Activated naive CD8-positive, alpha-beta T cell treated with anti-CD3 and anti-CD28 coated beads for 36 hours (primary cell): ENCODE results near the gene LRRC8D. TPM values are rescaled to one million over a fixed set of nuclear protein-coding genes. Genes with fewer than 3 reads are reported as not detected.

Experiments
- DNase-seq: peaks from one replicate; pipeline ENCODE4 v3.0.0; 2021
- H3K27ac Mint-ChIP-seq: one replicate; pipeline ENCODE4 v1.8.0; 2022; ENCODE audit warnings: mild to moderate bottlenecking, moderate library complexity, mixed read lengths
- H3K27me3 Mint-ChIP-seq: one replicate; pipeline ENCODE4 v1.8.0; 2022; ENCODE audit warnings: mild to moderate bottlenecking, mixed read lengths
- H3K36me3 Mint-ChIP-seq: one replicate; pipeline ENCODE4 v1.8.0; 2021; ENCODE audit warnings: mild to moderate bottlenecking, mixed read lengths
- H3K4me1 Mint-ChIP-seq: one replicate; pipeline ENCODE4 v1.8.0; 2021; ENCODE audit warnings: mixed read lengths
- H3K4me3 Mint-ChIP-seq: one replicate; pipeline ENCODE4 v1.8.0; 2022; ENCODE audit warnings: mild to moderate bottlenecking, moderate library complexity, mixed read lengths
- H3K9me3 Mint-ChIP-seq: one replicate; pipeline ENCODE4 v1.8.0; 2022; ENCODE audit warnings: mixed read lengths
- total RNA-seq, 2 experiments: library from RNA; stranded (reverse); gene quantifications; one replicate each; pipeline ENCODE4 v1.2.3, GENCODE V29; 2021

LRRC8D gene
- total RNA-seq, 2 experiments from 2014 or later, result 37.7 to 41.2 TPM

DNA sequence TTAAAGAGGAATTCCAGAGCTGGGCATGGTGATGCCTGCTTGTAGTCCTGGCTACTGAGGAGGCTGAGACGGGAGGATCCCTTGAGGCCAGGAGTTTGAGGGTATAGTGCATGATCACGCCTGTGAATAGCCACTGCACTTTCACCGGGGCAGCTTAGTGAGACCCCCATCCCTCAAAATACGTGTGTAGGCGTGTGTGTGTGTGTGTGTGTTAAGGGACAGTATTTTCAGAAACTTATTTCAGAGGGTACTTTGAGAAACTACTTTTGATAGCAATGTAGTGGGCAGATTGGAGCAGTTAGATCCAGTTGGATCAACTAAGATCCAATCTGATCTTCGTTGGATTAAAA is 62.2 kb downstream of the LRRC8D start:
- H3K36me3 Mint-ChIP-seq, result peaks cover 59% of the 10 kb centered on the region
- DNase-seq, result no peak
- H3K27me3 Mint-ChIP-seq, result no peaks in the 10 kb centered on the region
- H3K4me1 Mint-ChIP-seq, result peaks cover 36% of the 10 kb centered on the region
- H3K9me3 Mint-ChIP-seq, result peaks cover 15% of the 10 kb centered on the region
- H3K4me3 Mint-ChIP-seq, result no peak overlapping the region
- no peak overlapping the region for H3K27ac Mint-ChIP-seq

DNA sequence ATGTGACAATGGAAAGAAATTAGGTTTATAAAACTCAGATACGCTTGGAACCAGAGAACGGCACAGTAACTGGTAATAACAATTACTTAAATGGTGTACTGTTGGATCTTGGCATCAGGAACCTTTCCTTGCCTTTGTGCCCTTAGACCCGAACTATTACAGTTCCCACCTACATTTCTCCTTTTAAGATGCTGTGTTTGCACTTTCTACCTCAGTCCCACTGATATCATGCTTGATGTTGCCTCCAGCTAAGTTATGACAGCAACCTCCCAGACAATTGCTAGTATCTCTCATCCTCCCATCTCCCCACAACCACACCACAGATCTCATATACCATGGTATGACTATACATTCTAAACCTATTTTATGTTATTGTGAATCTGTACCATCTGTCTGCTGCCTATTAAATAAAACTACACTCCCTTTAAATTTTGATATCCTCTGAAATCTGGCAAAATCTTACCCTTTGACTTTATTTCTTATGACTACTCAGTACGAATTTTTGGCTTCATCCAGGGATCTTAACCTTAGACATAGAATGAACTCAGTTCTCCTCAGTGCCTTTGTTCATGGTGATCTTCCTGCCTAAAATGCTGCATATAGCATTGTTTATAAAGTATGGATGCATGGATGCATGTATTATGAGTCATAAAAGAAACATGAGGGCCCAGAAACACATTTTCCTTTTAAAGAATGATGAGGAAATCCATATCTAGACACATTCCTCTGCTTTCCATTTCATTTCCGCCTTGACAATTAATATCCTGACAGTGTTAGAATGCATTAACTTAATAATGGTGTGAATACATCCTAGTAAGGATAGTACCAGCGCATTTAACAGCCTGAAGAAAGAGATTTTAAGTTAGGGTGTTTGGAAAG is 64.1 kb downstream of the LRRC8D start:
- no peak for DNase-seq

DNA sequence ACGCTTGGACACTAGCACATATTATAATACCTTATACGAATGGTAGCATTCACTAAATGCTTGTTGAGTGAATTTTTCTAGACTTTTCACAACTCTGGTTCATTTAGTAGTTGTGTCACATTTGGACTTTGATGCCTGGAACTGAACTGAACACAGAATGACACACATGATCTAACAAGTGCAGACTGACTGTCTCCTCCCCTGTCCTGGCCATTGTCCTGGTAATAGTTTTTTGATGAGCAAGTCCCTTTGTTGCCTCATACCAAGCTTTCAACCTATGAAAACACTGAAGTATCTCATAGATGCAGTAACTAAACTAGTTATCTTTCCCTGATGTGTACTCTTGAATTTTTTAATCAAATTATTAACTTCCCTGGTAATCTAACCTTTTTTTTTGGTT is 66.4 kb downstream of the LRRC8D start:
- Mint-ChIP-seq H3K27ac (no peak overlapping the region), H3K36me3 (peaks cover 43% of the 10 kb centered on the region)

More for the DNA sequence above, 64.1 kb downstream of the LRRC8D start:
- Mint-ChIP-seq H3K9me3 (peaks cover 14% of the 10 kb centered on the region), H3K27me3 (no peaks in the 10 kb centered on the region), H3K36me3 (peaks cover 49% of the 10 kb centered on the region), H3K4me3 (no peak overlapping the region), H3K27ac (no peak overlapping the region), H3K4me1 (peaks cover 28% of the 10 kb centered on the region)

DNA sequence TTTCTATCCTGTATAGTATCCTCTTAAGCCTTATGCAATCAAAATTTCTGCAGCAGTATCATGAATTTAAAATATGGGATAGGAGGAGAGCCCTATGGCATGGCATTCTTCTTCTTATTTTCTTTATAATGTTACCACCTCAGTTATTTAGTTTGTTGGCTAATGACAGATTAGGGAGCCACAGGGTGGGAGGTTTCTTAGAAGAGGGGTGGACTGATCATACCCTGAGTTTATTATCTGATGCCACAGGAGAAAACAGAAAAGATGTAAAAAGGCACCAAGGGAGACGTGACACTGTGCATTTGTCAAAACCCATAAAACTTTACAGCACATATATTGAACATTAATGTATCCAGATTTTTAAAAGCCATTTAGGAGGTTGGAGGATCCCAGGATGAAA is 66.9 kb downstream of the LRRC8D start:
- no peak for DNase-seq
- Mint-ChIP-seq H3K27ac (no peak overlapping the region), H3K4me3 (no peak overlapping the region), H3K36me3 (peaks cover 40% of the 10 kb centered on the region), H3K4me1 (peaks cover 31% of the 10 kb centered on the region), H3K27me3 (no peaks in the 10 kb centered on the region), H3K9me3 (peaks cover 1% of the 10 kb centered on the region)

More for the DNA sequence above, 66.4 kb downstream of the LRRC8D start:
- H3K9me3 Mint-ChIP-seq, result peaks cover 4% of the 10 kb centered on the region
- no peak overlapping the region for H3K4me3 Mint-ChIP-seq
- H3K27me3 Mint-ChIP-seq, result no peaks in the 10 kb centered on the region
- no peak for DNase-seq
- peaks cover 34% of the 10 kb centered on the region for H3K4me1 Mint-ChIP-seq

DNA sequence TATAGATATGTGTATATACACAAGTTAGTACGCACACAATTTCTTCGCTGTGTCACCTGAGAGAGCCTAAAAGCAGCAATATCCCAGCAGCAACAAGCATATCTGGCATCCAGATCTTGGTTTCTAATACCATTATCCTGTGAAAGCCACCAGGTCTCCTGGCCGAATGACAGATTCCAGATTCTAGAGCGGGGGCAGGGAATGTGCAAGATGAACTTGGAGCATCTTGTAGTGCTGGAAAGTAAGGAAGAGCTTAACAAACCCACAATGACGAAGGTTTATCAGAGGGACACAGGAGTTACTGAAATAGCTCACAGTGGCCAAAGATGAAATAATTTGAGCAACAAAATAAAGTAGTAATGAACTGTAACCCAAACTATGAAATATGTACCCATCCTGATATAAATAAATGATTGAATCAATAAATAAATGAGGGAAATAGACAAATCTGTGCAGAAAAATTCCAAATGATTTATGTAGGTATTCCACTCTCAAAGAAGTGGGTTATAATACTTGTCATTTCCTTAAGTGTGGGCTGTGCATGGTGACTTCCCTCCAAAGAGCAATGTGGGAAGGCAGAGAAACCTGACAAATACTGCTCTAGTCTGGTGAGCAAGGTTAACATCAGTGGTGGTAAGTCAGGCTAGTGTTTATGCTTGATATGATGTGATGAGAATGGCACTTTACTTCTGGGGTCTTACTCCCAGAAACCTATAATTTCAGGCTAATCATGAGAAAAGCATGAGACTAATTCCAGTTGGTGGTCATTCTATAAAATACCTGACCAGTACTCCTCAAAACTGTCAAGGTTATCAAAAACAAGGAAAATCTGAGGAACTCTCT is 67.9 kb downstream of the LRRC8D start:
- no peak for DNase-seq
- peaks cover 35% of the 10 kb centered on the region for H3K36me3 Mint-ChIP-seq
- H3K9me3 Mint-ChIP-seq, result no peaks in the 10 kb centered on the region
- H3K27ac Mint-ChIP-seq, result no peak overlapping the region
- H3K4me1 Mint-ChIP-seq, result peaks cover 22% of the 10 kb centered on the region
- no peak overlapping the region for H3K4me3 Mint-ChIP-seq
- no peaks in the 10 kb centered on the region for H3K27me3 Mint-ChIP-seq

DNA sequence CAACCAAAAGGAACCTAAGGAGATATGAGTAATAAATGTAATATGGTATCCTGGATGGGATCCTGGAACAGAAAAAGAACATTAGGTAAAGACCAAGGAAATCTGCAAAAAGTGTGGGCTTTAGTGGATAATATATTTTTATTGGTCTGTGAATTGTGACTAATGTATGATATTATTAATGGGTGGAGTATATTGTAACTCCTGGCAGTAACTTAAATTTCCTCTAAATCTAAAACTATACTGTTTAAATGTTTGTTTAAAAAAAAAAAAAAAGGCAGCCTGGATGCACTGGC is 68.4 kb downstream of the LRRC8D start:
- Mint-ChIP-seq H3K9me3 (no peaks in the 10 kb centered on the region), H3K4me1 (peaks cover 17% of the 10 kb centered on the region), H3K27ac (no peak overlapping the region), H3K4me3 (no peak overlapping the region), H3K27me3 (no peaks in the 10 kb centered on the region), H3K36me3 (peaks cover 32% of the 10 kb centered on the region)
- no peak for DNase-seq

DNA sequence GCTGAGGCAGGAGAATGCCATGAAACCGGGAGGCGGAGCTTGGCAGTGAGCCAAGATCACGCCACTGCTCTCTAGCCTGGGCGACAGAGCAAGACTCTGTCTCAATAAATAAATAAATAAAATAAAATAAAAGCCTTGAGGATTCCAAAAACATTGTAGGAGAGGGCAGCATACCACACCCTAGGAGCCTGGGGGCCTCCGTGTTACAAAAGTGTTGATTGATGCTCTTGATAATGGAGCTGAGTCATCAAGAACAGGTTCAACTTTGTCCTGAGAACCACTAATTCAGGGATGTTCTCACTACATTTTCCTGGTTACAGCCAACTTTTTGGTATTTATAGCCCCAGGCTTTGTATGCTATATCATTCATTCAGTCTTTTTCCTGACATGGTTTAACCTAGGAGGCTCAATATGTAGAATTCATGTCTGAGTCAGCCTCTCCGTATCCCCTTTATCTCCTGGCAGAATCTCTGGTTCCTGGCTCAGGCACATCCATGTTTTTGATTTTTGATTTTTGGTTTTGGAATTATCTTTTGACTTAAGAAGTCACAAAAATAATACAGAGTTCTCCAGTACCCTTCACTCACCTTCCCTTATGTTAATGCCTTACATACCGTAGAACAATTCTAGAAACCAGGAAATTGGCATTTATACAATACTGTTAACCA is 69.4 kb downstream of the LRRC8D start:
- H3K27ac Mint-ChIP-seq, result no peak overlapping the region
- peaks cover 17% of the 10 kb centered on the region for H3K4me1 Mint-ChIP-seq
- H3K4me3 Mint-ChIP-seq, result no peak overlapping the region
- H3K9me3 Mint-ChIP-seq, result no peaks in the 10 kb centered on the region
- H3K36me3 Mint-ChIP-seq, result peaks cover 28% of the 10 kb centered on the region
- no peaks in the 10 kb centered on the region for H3K27me3 Mint-ChIP-seq
- DNase-seq, result no peak

DNA sequence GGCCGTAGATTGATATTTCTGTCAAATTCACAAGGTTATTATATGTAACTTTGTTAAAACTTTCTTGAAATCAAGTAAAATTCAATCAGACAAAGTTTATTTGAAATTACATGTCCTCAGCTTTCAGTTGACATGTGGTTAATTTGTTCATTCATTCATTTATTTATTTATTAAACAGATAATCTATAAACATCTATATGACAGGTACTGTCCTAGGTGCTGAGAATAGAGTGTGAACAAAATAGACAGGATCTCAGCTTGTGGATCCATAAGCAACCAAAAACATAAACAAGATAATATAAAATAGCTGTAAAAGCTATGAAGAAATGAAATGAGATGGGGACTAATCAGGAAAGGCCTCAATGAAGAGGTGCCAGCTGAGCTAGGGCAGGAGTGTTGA is 72.0 kb downstream of the LRRC8D start:
- no peak for DNase-seq
- Mint-ChIP-seq H3K27ac (no peak overlapping the region), H3K4me3 (no peak overlapping the region), H3K36me3 (peaks cover 30% of the 10 kb centered on the region), H3K27me3 (no peaks in the 10 kb centered on the region), H3K4me1 (peaks cover 15% of the 10 kb centered on the region), H3K9me3 (no peaks in the 10 kb centered on the region)

DNA sequence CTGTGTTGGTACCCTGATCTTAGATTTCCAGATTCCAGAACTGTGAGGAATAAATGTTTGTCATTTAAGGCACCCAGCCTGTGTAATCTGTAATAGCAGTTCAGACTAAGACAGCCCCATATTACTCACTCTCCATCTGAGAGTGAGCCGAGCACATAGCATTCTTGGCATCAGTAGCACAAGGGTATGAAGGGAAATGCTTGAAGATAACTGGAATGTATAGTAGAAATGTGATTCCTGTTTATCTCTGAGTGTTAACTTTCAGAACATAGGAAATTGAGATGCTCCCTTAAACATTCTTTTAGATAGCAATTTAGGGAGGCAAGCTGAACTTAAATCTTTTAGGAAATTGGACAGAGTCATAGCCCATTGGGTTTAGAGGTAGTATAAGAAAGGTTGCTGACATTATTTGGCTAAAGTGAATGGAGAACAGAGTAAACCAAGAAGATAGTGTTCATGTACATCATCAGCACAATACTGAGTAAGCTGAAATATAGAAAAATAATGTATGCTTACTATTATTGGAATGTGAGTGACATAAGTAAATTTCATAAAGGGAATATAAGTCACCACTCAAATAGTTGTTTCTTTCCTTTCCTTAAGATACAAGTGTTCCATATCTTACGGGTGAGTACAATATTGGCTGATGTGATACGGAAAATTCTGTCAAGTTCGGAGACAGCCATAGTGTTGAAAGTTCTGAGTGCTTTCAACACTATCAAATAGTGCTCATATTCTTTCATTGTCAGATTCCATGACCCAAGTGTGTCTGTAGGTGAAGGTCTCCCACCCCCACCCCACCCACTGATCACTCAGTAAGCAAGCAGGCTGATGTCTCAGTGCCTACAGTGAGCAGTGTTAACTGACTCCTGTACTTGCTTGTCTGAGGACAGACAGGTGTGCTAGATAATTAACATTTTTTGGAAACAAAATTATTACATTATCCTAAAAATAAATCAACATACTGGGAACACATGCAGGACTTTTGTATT is 73.7 kb downstream of the LRRC8D start:
- no peak for DNase-seq
- H3K4me1 Mint-ChIP-seq, result peaks cover 24% of the 10 kb centered on the region
- no peaks in the 10 kb centered on the region for H3K27me3 Mint-ChIP-seq
- H3K9me3 Mint-ChIP-seq, result no peaks in the 10 kb centered on the region
- H3K27ac Mint-ChIP-seq, result no peak overlapping the region
- no peak overlapping the region for H3K4me3 Mint-ChIP-seq
- peaks cover 25% of the 10 kb centered on the region for H3K36me3 Mint-ChIP-seq

DNA sequence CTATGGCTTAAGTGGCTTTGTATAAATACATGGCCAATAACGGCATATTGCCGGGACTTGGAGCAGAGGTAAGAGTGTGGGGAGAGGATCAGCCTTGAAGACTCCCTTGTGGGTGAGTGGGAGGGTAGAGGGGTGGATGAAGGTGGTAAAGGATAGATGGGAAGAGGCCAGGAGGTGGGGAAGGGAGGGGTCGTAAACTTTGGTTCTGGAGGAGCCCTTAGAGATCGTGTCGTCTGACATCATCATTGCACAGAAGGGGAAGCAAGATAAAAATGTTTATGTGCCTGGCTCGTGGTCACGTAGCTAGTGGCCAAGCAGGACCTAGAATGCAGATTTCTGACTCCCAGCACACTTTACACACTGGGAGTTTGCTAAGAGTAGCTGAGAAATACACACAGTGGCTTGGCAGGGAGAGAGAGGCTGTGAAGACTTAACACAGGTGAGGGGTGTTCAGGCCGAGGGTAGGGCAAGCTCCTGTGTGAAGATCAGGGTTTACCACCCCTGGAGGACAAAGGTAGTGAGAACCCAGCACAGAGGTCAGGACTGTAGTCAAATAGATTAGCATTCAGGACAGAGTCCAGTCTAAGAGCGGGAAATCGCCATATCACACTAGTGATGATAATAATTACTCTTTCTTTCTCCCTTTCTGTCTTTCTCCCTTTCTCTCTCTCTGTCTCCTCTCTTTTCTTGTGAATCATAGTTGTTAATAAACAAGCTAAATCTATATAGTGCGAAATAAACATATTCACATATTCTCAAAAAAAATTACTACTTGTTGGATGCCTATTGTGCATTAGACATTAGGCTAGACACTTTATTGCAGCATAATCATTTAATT is 75.5 kb downstream of the LRRC8D start:
- Mint-ChIP-seq H3K9me3 (no peaks in the 10 kb centered on the region), H3K4me3 (no peak overlapping the region), H3K27me3 (no peaks in the 10 kb centered on the region), H3K36me3 (peaks cover 15% of the 10 kb centered on the region), H3K27ac (no peak overlapping the region), H3K4me1 (peaks cover 22% of the 10 kb centered on the region)
- DNase-seq, result no peak

DNA sequence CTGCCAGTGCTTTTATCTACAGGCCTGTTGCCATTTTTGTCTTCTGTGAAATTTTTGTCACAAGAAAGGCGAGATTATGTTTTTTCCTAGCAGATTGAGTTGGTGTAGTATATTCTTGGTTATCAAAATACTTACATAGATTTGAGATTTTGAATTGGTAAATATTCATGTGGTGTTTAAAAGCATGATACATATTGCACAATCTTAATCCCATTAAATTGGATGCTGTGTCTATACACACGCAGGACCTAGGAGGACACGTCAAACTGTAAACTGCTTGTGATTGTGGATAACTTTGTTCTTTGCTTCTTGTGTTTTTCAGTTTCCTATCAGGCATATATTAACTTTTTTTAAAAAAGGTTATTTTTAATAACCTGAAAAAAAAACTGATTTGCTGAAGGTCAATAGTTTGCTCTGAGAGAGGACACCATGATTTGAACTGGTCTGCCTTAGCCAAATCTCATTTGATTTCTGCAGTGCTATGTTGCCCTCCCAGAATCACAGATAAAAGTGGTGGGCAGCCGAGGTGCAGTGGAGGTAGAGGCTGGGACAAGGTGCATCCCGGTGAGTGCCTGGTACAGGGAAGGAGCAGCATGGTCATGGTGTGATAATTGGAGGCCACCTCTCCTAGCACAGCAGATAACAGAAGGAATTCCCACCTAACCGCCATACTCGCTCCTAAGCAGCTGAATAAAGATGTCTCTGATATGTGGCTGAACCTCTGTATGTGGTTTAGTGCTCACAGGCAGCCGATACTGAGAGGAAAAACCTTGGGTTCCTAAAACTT is 76.7 kb downstream of the LRRC8D start:
- DNase-seq, result no peak
- no peak overlapping the region for H3K27ac Mint-ChIP-seq
- H3K36me3 Mint-ChIP-seq, result peaks cover 8% of the 10 kb centered on the region
- H3K4me3 Mint-ChIP-seq, result no peak overlapping the region
- peaks cover 19% of the 10 kb centered on the region for H3K4me1 Mint-ChIP-seq
- H3K27me3 Mint-ChIP-seq, result no peaks in the 10 kb centered on the region
- H3K9me3 Mint-ChIP-seq, result no peaks in the 10 kb centered on the region

DNA sequence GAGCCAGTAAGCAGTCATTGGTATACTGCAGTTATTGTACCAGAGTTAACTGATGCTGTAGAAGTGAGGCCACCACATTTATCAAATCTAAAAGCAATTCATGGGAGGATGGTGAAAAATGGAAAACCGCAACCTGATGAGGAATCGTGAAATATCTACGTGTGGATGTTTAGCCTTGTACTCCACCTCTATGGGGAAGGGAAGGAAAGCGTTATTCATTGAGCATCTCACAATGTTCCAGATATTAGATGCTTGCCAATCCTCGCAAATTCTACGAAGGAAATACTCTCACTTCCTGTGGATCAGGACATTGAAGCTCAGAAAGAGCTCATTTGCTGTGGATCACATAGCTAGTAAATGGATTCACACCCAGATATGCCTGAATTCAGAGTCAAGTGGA is 77.3 kb downstream of the LRRC8D start:
- DNase-seq, result no peak
- no peaks in the 10 kb centered on the region for H3K27me3 Mint-ChIP-seq
- no peaks in the 10 kb centered on the region for H3K9me3 Mint-ChIP-seq
- H3K4me1 Mint-ChIP-seq, result peaks cover 23% of the 10 kb centered on the region
- no peak overlapping the region for H3K27ac Mint-ChIP-seq
- H3K36me3 Mint-ChIP-seq, result peaks cover 6% of the 10 kb centered on the region
- no peak overlapping the region for H3K4me3 Mint-ChIP-seq
